Parathyroid adenoma (tissue), 2 donors: ENCODE results near the gene KIF5B.
"Not testable (repeated sequence)": the region's sequence is repeated elsewhere in the genome, so short reads cannot be mapped to it uniquely, and the experiment has no call there.

Experiments
- H2AFZ ChIP-seq: fragments of 300-600 bp; sonication (generic); one replicate; pipeline ENCODE4 v1.7.0; 2017; ENCODE audit warnings: antibody characterized with exemption, mild to moderate bottlenecking
- H3K27ac ChIP-seq: fragments of 300-600 bp; sonication (generic); one replicate; pipeline ENCODE4 v1.7.0; 2017
- H3K27me3 ChIP-seq: fragments of 300-600 bp; sonication (generic); one replicate; pipeline ENCODE4 v1.7.0; 2017; ENCODE audit warnings: low read length; ENCODE audit not compliant: control insufficient read depth, insufficient read depth
- H3K36me3 ChIP-seq: fragments of 300-600 bp; sonication (generic); one replicate; pipeline ENCODE4 v1.7.0; 2017; ENCODE audit warnings: low read length; ENCODE audit not compliant: control insufficient read depth, insufficient read depth
- H3K4me1 ChIP-seq: fragments of 300-600 bp; sonication (generic); one replicate; pipeline ENCODE4 v1.7.0; 2017; ENCODE audit warnings: control low read depth
- H3K4me2 ChIP-seq: fragments of 300-600 bp; sonication (generic); one replicate; pipeline ENCODE4 v1.7.0; 2017; ENCODE audit warnings: low read length
- H3K4me3 ChIP-seq: fragments of 300-600 bp; sonication (generic); one replicate; pipeline ENCODE4 v1.7.0; 2017; ENCODE audit warnings: low read depth, low read length
- H3K79me2 ChIP-seq: fragments of 300-600 bp; sonication (generic); one replicate; pipeline ENCODE4 v1.7.0; 2017; ENCODE audit warnings: control low read depth
- H3K9ac ChIP-seq: fragments of 300-600 bp; sonication (generic); one replicate; pipeline ENCODE4 v1.7.0; 2017; ENCODE audit warnings: mild to moderate bottlenecking
- H3K9me3 ChIP-seq: fragments of 300-600 bp; sonication (generic); one replicate; pipeline ENCODE4 v1.7.0; 2017; ENCODE audit warnings: low read length; ENCODE audit not compliant: control insufficient read depth
- CTCF ChIP-seq: fragments of 300-600 bp; sonication (generic); IDR thresholded peaks from one replicate; pipeline ENCODE4 v1.7.0; 2017; ENCODE audit warnings: antibody characterized with exemption, mild to moderate bottlenecking
- donor health status: primary hyperparathyroidism.

Gene KIF5B

GRCh38 chr10:32000937-32001336 lies 55.3 kb downstream of the KIF5B start:
- TF ChIP-seq CTCF = no peak
- no peak overlapping the region for H3K4me3 ChIP-seq
- H3K9ac ChIP-seq = no peak overlapping the region
- H3K4me2 ChIP-seq = no peak overlapping the region
- H3K36me3 ChIP-seq = no peaks in the 10 kb centered on the region
- H3K27ac ChIP-seq = no peak overlapping the region
- no peaks in the 10 kb centered on the region for H3K9me3 ChIP-seq
- H3K4me1 ChIP-seq = no peaks in the 10 kb centered on the region
- no peaks in the 10 kb centered on the region for H3K79me2 ChIP-seq
- no peaks in the 10 kb centered on the region for H3K27me3 ChIP-seq
- no peak overlapping the region for H2AFZ ChIP-seq

DNA sequence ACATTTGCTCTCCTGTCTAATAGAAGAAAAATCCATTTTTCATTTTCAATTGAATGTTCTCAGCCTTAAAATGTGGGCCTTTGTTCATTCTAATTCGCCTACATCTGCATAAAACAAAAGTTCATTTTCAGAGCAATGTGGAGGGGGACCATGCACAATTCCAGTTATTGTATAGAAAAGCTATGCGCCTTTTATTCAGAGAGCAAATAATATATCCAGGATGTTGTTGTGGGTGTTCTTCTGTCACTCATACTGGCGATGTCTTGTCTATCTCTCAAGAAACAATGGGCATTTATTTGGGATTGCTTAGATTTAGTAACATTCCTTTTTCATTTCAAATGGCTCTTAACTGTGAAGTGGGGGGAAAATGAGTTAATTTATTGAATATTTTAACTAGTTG lies 56.4 kb downstream of the KIF5B start:
- Histone ChIP-seq H3K79me2 (no peaks in the 10 kb centered on the region), H3K9ac (no peak overlapping the region), H3K36me3 (no peaks in the 10 kb centered on the region), H3K4me2 (no peak overlapping the region), H3K27me3 (no peaks in the 10 kb centered on the region), H3K9me3 (no peaks in the 10 kb centered on the region), H3K4me1 (no peaks in the 10 kb centered on the region), H3K4me3 (no peak overlapping the region), H2AFZ (no peak overlapping the region), H3K27ac (no peak overlapping the region)
- TF ChIP-seq CTCF = no peak

- Histone ChIP-seq H3K9ac (no peak overlapping the region), H3K27me3 (no peaks in the 10 kb centered on the region), H3K4me2 (no peak overlapping the region), H2AFZ (no peak overlapping the region), H3K4me3 (no peak overlapping the region), H3K9me3 (no peaks in the 10 kb centered on the region), H3K36me3 (no peaks in the 10 kb centered on the region), H3K4me1 (no peaks in the 10 kb centered on the region), H3K79me2 (no peaks in the 10 kb centered on the region), H3K27ac (no peak overlapping the region)
- TF ChIP-seq CTCF = no peak
These were observed 57.1 kb downstream of the KIF5B start for GRCh38 chr10:31999070-31999660.

DNA sequence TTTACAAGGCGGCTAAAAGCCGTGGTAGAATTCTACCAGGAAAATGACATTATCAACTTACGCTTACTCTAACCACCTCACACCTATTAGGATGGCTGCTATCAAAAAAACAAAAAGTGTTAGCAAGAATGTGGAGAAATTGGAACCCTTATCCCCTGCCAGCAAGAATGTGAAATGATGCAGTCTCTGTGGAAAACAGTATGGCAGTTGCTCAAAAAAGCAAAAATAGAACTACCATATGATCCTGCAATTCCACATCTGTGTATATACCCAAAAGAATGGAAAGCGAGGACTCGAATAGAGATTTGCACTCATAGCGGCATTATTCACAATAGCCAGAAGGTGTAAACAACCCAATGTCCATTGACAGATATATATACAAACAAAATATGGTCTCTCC lies 61.3 kb downstream of the KIF5B start:
- H3K27ac ChIP-seq = no peak overlapping the region
- TF ChIP-seq CTCF = no peak
- H3K79me2 ChIP-seq = no peaks in the 10 kb centered on the region
- no peaks in the 10 kb centered on the region for H3K9me3 ChIP-seq
- H2AFZ ChIP-seq = no peak overlapping the region
- no peaks in the 10 kb centered on the region for H3K27me3 ChIP-seq
- no peak overlapping the region for H3K4me3 ChIP-seq
- no peak overlapping the region for H3K4me2 ChIP-seq
- H3K4me1 ChIP-seq = no peaks in the 10 kb centered on the region
- H3K36me3 ChIP-seq = no peaks in the 10 kb centered on the region
- no peak overlapping the region for H3K9ac ChIP-seq

- H3K36me3 ChIP-seq = no peaks in the 10 kb centered on the region
- H3K4me1 ChIP-seq = no peaks in the 10 kb centered on the region
- H3K79me2 ChIP-seq = no peaks in the 10 kb centered on the region
- H3K9ac ChIP-seq = no peak overlapping the region
- H3K4me2 ChIP-seq = no peak overlapping the region
- no peak overlapping the region for H3K27ac ChIP-seq
- TF ChIP-seq CTCF = no peak
- no peaks in the 10 kb centered on the region for H3K9me3 ChIP-seq
- no peaks in the 10 kb centered on the region for H3K27me3 ChIP-seq
- no peak overlapping the region for H2AFZ ChIP-seq
- H3K4me3 ChIP-seq = no peak overlapping the region
These were observed 65.3 kb downstream of the KIF5B start for GRCh38 chr10:31990937-31991336.

GRCh38 chr10:31987786-31988185 lies 68.4 kb downstream of the KIF5B start:
- not testable (repeated sequence) for H3K36me3 ChIP-seq, H3K27ac ChIP-seq, H3K9ac ChIP-seq, H3K4me2 ChIP-seq, H3K9me3 ChIP-seq, H3K27me3 ChIP-seq, H3K79me2 ChIP-seq, H3K4me1 ChIP-seq, H2AFZ ChIP-seq, H3K4me3 ChIP-seq
